Activated naive CD8-positive, alpha-beta T cell treated with anti-CD3 and anti-CD28 coated beads, Interleukin-2, amount 50 U/mL, for 16 hours (primary cell): ENCODE measurements around the gene CFAP20DC.
"Not testable (repeated sequence)": the region's sequence is repeated elsewhere in the genome, so short reads cannot be mapped to it uniquely, and the experiment has no call there.

ENCODE experiments used
- DNase-seq: peaks from one replicate; pipeline ENCODE4 v3.0.0-alpha.2; 2020; ENCODE audit warnings: low read depth, low spot score

CFAP20DC gene

GRCh38 chr3:58868097-58868779 is 181.6 kb downstream of the CFAP20DC start:
- DNase-seq, result no peak

DNA sequence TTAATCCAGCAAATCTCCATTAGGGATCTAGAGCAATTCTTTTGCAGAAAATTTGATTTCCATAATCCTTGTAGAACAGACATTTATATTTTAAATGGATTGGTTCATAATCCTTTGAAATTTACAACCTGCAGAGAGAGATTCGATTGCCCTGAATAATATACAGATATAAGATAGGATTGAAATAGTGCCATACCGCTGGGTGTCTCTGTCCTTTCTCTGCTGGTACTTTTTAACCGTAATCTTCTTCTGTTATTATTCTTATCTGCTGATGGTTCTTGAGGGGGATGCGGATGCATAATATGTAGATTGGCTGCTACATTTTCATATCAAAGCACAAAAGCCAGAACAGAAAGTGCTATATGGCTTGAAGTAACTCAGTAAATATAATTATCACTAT is 182.2 kb downstream of the CFAP20DC start:
- DNase-seq, result no peak

DNA sequence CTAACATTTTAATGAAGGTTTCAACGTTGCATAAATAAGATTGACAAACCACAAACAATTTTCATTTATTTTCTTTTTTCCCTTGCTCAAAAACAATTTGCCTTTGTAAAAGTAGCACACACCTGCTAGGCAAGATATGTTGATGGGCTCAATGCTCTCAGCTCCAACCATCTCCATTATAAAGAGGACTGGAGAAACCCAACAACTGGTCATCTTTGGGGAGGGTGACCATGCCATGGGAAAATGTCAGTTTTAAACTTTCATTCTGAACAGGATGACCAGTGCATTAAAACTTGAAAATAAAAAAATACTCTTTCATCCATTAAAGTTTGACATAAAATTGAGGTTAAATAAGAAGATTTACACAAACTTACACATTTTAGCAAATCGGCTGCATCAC is 183.7 kb downstream of the CFAP20DC start:
- no peak for DNase-seq

DNA sequence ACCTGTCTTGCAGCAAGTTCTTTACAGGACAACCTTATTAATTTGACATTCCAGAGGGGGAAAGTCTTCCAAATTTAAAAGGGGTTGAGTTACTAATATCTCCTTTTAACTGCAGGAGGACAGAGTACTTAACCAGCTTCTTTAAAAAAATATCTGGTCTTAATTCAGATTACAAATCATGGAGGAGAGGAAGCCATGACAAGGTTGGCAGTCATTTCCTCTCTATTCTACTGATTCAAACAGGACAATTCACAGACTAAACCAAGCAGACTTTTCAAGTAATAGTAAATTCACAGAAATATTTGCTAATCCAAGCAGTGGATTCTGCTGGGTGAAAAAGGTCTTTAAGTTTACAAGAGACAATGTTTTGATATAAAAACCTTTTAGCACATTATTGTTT is 185.3 kb downstream of the CFAP20DC start:
- DNase-seq, result no peak

GRCh38 chr3:58863206-58863605 is 186.6 kb downstream of the CFAP20DC start:
- no peak for DNase-seq

- no peak for DNase-seq
These were observed 188.3 kb downstream of the CFAP20DC start for GRCh38 chr3:58861551-58861950.

GRCh38 chr3:58858126-58858525 is 191.7 kb downstream of the CFAP20DC start:
- DNase-seq, result no peak

- DNase-seq, result no peak
These were observed 192.4 kb downstream of the CFAP20DC start for GRCh38 chr3:58857402-58857801.

DNA sequence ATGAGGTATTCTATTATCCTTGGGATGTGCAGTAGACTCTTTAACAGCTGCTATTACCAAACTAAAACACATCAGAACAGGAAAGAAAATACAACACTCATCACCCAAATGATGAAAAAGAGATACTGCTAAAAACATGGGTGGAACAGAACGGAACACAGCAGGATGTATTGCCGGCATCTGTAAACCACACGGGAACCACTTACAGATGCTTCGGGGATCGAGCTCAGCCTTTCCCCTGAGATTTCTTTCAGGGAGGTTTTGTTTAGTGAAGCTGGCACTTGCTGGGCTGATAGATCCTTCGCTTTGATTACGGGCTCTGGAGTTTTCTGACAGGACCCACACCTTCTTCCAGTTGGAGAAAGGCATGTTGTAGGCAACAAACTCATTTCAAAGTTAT is 201.0 kb downstream of the CFAP20DC start:
- DNase-seq, result no peak

GRCh38 chr3:58842050-58842747 is 207.6 kb downstream of the CFAP20DC start:
- DNase-seq, result not testable (repeated sequence)

DNA sequence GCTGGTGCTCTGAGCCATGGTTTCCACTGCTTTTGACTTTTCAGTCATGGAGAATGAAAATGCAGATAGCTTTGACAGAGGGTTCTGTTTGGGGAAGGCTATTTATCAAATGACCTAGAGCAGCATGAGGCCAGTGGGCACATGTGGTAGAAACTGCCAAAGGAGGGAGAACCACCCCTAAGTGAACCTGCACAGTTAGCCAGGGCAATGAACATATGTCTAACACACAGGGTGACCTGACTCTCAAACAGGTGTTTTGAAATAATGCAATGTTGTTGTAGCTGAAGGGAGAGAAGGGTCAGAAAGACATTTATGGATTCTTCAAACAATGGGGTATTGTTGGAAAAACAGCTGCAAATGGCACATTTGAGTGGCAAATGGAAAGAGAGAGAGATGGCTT is 208.9 kb downstream of the CFAP20DC start:
- no peak for DNase-seq

DNA sequence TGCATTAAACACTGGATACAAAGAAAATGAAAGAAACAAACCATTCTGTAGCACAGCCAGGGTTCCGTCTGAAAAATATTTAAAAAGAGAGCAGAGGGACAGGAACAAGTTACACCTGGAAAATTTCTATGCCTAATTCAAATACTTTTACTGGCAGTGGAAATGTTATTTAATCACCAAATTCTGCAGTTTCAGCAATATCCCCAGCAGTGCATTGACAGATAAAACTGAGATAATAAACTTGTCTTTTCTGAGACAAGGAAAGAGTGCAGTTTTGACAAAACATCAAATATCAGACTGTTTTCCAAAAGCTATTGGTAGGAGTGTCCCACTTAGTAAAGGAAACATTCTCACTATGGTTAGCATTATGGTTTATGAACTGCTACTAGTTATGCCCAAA is 209.9 kb downstream of the CFAP20DC start:
- no peak for DNase-seq

DNA sequence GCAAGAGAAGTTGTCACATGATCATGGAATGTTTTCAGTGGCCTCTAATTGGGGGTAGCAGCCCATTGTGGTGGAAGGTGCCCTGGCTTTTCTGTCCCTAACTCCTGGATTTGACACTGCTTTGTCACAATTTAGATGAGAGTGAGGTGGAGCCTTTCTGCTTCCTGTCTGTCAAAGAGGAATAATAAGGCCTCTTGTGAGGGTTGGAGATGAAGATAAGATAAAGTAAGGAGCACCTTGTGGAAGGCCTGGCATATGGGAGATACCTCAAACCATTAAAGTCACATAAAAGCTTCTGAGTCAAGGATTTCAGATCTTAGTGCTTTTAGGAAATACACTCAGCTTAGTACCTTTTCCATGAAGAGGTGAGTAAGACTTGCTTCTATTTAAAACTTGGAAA is 210.6 kb downstream of the CFAP20DC start:
- no peak for DNase-seq

DNA sequence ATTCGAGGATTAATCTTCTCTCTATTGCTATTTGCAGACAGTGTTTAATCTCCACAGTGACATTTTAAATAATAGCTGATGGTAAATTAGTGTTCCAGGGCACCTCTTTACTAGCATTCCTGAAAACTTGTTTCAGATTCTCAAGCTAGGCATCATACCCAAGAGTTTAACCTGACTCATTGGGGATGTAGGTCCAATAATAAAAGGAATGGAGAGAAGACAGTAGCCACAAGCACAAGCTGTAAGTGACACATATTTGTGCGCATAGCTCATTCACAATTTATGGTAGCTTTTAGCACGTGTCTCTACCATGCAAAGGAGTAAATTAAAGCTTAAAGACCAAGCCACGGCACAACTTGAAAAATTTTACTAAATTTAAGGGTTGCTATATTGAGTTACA is 212.0 kb downstream of the CFAP20DC start:
- no peak for DNase-seq

DNA sequence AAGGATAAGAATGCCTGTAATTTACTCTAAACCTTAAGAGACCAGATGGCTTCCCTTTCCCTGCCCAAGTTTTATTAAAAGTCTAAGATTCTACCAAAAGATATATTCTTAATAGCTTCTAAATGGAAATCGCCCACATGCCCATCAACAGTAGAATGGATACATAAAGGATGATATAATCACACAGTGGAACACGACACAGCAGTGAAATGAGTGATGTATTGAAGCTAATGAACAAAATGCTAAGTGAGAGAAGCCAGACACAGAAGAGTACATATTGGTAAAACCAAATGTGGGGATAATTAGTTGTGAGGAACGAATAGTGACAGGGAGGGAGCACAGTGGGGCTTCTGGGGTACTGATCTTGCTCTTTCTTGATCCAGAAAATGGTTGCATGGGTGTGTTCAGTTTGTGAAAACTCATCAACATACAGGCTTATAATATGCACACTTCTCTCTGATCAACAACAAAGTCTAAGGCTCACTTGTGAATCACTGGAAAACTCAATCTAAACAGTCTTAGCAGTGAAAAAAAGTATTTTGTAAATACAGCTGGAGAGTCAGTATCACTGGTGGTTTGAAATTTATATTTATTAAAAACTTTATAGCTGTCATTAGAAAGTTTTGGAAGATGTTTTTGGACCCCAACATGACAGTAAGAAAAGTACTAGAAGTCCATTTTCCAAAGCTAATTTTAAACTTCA is 212.5 kb downstream of the CFAP20DC start:
- DNase-seq, result no peak

DNA sequence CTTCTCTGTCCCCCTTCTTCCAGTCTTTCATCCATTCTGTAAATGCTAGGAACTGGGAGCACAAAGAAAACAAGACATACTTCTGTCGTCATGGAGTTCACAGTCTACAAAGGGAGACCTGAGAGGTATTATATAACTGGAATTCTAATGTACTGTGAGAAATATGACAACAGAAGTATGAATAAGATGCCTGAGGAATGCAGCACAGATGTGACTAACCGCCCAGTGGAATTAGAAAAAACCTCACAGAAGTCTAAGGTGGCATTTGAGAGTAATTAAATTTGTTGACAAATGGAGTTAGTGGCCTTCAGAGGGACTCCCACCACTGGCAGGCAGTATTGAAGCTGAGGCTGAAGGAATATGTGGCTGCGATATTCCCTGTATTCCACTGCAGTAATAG is 214.7 kb downstream of the CFAP20DC start:
- no peak for DNase-seq

DNA sequence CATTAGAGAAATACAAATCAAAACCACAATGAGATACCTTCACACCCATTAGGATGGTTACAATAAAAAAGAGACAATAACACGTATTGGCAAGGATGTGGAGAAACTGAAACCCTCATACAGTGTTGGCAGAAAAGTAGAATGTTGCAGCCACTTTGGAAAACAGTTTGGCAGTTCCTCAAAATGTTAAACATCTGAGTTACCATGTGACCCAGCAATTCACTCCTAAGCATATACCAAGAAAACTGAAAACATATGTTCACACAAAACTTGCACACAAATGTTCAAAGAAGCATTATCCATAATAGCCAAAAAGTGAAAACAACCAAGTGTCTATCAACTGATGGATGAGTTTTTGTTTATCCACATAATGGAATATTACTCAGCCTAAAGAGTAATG is 216.3 kb downstream of the CFAP20DC start:
- DNase-seq, result no peak

GRCh38 chr3:58829321-58830000 is 220.4 kb downstream of the CFAP20DC start:
- no peak for DNase-seq

- DNase-seq, result no peak
These were observed 225.0 kb downstream of the CFAP20DC start for GRCh38 chr3:58824777-58825176.

GRCh38 chr3:58824285-58824684 is 225.5 kb downstream of the CFAP20DC start:
- no peak for DNase-seq

- not testable (repeated sequence) for DNase-seq
These were observed 243.1 kb downstream of the CFAP20DC start for GRCh38 chr3:58806551-58807244.

DNA sequence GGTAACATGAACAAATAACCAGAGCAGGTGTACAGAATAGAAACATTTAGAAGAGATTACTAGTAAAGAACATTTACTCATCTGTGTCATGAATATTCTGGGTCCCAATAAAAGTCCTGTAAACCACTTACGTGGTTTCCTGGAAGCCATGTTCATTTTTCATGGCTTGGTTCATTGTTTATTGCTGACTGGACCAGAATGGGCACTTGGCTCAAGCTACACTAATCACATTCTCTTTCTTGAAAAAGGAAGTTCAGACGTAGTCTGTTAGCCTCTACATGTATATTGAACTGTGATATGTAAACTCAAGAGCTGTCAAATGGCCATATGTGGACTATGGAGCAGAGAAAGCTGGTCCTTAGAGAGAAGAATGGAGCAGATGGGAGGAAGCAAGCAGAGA is 244.9 kb downstream of the CFAP20DC start:
- no peak for DNase-seq
